ENCODE measurements around the gene ENPP3.

ENPP3 gene

DNA sequence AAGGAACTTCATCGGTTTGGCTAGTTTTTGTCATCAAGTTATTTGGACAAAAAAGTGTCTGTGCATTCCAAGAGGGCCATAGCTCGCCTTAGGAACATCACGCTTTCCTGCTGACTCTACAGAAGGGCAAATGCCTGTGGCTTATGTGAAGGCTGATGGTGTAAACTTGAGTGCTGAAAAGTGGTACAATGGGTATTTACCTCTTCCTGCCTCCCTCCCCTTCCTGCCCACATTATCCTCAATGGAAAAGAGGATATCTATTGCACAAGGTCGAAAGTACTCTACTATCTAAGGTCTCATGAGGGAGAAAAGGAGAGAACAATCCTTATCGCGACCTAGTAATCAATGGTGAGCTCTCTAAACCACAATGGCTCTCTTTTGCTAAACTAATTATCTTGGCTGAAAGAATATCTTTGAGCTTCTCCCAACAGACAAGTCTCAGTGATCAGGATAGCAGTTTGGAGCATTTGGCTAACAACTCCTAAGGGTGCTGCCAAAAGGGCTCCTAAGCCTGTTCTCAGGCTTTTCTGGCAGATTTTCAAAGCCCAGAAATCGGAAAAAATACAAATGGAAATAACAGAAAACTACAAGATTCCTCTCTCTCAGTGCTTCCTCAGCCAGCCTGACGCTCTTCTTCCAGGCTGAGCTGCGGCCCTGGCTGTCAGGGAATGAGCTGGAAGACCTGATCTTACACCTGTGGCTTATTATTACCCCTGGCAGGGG lies 128.1 kb downstream of the ENPP3 start:
- Histone ChIP-seq H3K4ac (ENCODE audit: low read depth, low read length) (no peak overlapping the region), H3K4me1 (ENCODE audit: control insufficient read depth, low read depth, low read length) (no peaks in the 10 kb centered on the region)

GRCh38 chr6:131765804-131766135 lies 128.7 kb downstream of the ENPP3 start:
- Histone ChIP-seq H3K56ac (ENCODE audit: low read length) (no peak overlapping the region), H3K4ac (ENCODE audit: low read depth, low read length) (no peak overlapping the region), H3K18ac (ENCODE audit: low read length) (no peak overlapping the region), H2AK5ac (ENCODE audit: low read length) (no peak overlapping the region), H3K4me3 (ENCODE audit: low read length) (no peak overlapping the region), H3K36me3 (ENCODE audit: control insufficient read depth, insufficient read depth, low read length) (no peaks in the 10 kb centered on the region), H3K79me2 (ENCODE audit: control insufficient read depth, insufficient read depth, low read length) (no peaks in the 10 kb centered on the region), H2BK120ac (ENCODE audit: low read depth, low read length) (no peak overlapping the region), H2BK15ac (replicated peaks; ENCODE audit: low read depth) (no peak overlapping the region), H3K27ac (ENCODE audit: low read depth, low read length) (no peak overlapping the region), H4K8ac (ENCODE audit: low read depth, low read length) (no peak overlapping the region), H3K23ac (ENCODE audit: low read length) (no peak overlapping the region), H3K4me1 (ENCODE audit: control insufficient read depth, low read depth, low read length) (no peaks in the 10 kb centered on the region), H3K9ac (ENCODE audit: low read length) (no peak overlapping the region), H3K27me3 (ENCODE audit: insufficient read depth, low read length, poor library complexity) (no peaks in the 10 kb centered on the region), H3K79me1 (ENCODE audit: low read length) (no peaks in the 10 kb centered on the region), H2BK5ac (ENCODE audit: low read length) (peak overlapping the region; percentile 25), H4K5ac (ENCODE audit: low read length) (no peak overlapping the region), H3K4me2 (ENCODE audit: low read length) (no peak overlapping the region)
- DNase-seq, result no peak
- no CpG with 5 or more reads among the region's 4 CpGs for WGBS (ENCODE audit: extremely low coverage, insufficient coverage, low lambda C conversion rate)

More for the DNA sequence above, 128.1 kb downstream of the ENPP3 start:
- Histone ChIP-seq H3K18ac (ENCODE audit: low read length) (no peak overlapping the region), H3K56ac (ENCODE audit: low read length) (no peak overlapping the region), H2BK120ac (ENCODE audit: low read depth, low read length) (no peak overlapping the region), H2BK15ac (replicated peaks; ENCODE audit: low read depth) (no peak overlapping the region), H3K36me3 (ENCODE audit: control insufficient read depth, insufficient read depth, low read length) (no peaks in the 10 kb centered on the region), H3K23ac (ENCODE audit: low read length) (no peak overlapping the region), H3K79me1 (ENCODE audit: low read length) (no peaks in the 10 kb centered on the region), H3K4me2 (ENCODE audit: low read length) (no peak overlapping the region), H3K27me3 (ENCODE audit: insufficient read depth, low read length, poor library complexity) (no peaks in the 10 kb centered on the region), H3K4me3 (ENCODE audit: low read length) (no peak overlapping the region), H4K5ac (ENCODE audit: low read length) (no peak overlapping the region), H3K9ac (ENCODE audit: low read length) (no peak overlapping the region), H3K79me2 (ENCODE audit: control insufficient read depth, insufficient read depth, low read length) (no peaks in the 10 kb centered on the region), H2AK5ac (ENCODE audit: low read length) (no peak overlapping the region), H2BK5ac (ENCODE audit: low read length) (no peak overlapping the region), H3K27ac (ENCODE audit: low read depth, low read length) (no peak overlapping the region), H4K8ac (ENCODE audit: low read depth, low read length) (no peak overlapping the region)
- DNase-seq, result peak; percentile 68
- WGBS (ENCODE audit: extremely low coverage, insufficient coverage, low lambda C conversion rate), result no CpG with 5 or more reads among the region's 9 CpGs

DNA sequence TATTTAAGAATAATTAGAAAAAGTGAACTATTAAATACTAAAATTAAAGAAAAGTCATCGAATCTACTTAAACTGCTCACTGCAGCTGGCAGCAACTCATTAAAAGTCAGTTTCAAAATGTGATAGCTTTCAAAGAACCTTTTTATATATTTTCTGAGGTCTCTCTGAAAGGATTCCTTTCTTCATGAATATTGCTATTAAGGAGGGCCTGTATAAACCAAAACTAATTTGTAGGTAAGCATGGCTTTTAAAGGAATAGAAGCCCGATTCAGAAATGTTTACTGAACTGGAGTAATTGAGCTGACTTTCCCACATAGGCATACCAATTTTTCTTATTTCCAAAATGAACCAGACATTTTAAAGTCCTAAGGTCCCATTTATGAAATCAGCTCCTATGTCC lies 129.5 kb downstream of the ENPP3 start:
- Histone ChIP-seq H2BK15ac (replicated peaks; ENCODE audit: low read depth) (no peak overlapping the region), H3K4me3 (ENCODE audit: low read length) (no peak overlapping the region), H2BK120ac (ENCODE audit: low read depth, low read length) (no peak overlapping the region), H4K8ac (ENCODE audit: low read depth, low read length) (no peak overlapping the region), H3K27ac (ENCODE audit: low read depth, low read length) (no peak overlapping the region), H3K23ac (ENCODE audit: low read length) (no peak overlapping the region), H3K18ac (ENCODE audit: low read length) (no peak overlapping the region), H3K79me1 (ENCODE audit: low read length) (no peaks in the 10 kb centered on the region), H3K56ac (ENCODE audit: low read length) (no peak overlapping the region), H3K4ac (ENCODE audit: low read depth, low read length) (no peak overlapping the region), H3K27me3 (ENCODE audit: insufficient read depth, low read length, poor library complexity) (no peaks in the 10 kb centered on the region), H3K79me2 (ENCODE audit: control insufficient read depth, insufficient read depth, low read length) (no peaks in the 10 kb centered on the region), H4K5ac (ENCODE audit: low read length) (no peak overlapping the region), H3K4me1 (ENCODE audit: control insufficient read depth, low read depth, low read length) (no peaks in the 10 kb centered on the region), H3K4me2 (ENCODE audit: low read length) (no peak overlapping the region), H2AK5ac (ENCODE audit: low read length) (no peak overlapping the region), H2BK5ac (ENCODE audit: low read length) (no peak overlapping the region), H3K9ac (ENCODE audit: low read length) (no peak overlapping the region), H3K36me3 (ENCODE audit: control insufficient read depth, insufficient read depth, low read length) (no peaks in the 10 kb centered on the region)
- DNase-seq, result no peak
- no CpG with 5 or more reads among the region's 2 CpGs for WGBS (ENCODE audit: extremely low coverage, insufficient coverage, low lambda C conversion rate)

GRCh38 chr6:131768964-131769363 lies 131.9 kb downstream of the ENPP3 start:
- Histone ChIP-seq H2AK5ac (ENCODE audit: low read length) (no peak overlapping the region), H3K9ac (ENCODE audit: low read length) (no peak overlapping the region), H3K79me1 (ENCODE audit: low read length) (no peaks in the 10 kb centered on the region), H3K4me3 (ENCODE audit: low read length) (no peak overlapping the region), H3K79me2 (ENCODE audit: control insufficient read depth, insufficient read depth, low read length) (no peaks in the 10 kb centered on the region), H2BK5ac (ENCODE audit: low read length) (no peak overlapping the region), H3K36me3 (ENCODE audit: control insufficient read depth, insufficient read depth, low read length) (no peaks in the 10 kb centered on the region), H4K5ac (ENCODE audit: low read length) (no peak overlapping the region), H2BK120ac (ENCODE audit: low read depth, low read length) (no peak overlapping the region), H4K8ac (ENCODE audit: low read depth, low read length) (no peak overlapping the region), H3K27me3 (ENCODE audit: insufficient read depth, low read length, poor library complexity) (no peaks in the 10 kb centered on the region), H3K27ac (ENCODE audit: low read depth, low read length) (no peak overlapping the region), H3K18ac (ENCODE audit: low read length) (no peak overlapping the region), H3K56ac (ENCODE audit: low read length) (no peak overlapping the region), H3K4me2 (ENCODE audit: low read length) (no peak overlapping the region), H2BK15ac (replicated peaks; ENCODE audit: low read depth) (no peak overlapping the region), H3K23ac (ENCODE audit: low read length) (no peak overlapping the region), H3K4ac (ENCODE audit: low read depth, low read length) (no peak overlapping the region), H3K4me1 (ENCODE audit: control insufficient read depth, low read depth, low read length) (peaks cover 2% of the 10 kb centered on the region)
- no CpG with 5 or more reads among the region's 1 CpG for WGBS (ENCODE audit: extremely low coverage, insufficient coverage, low lambda C conversion rate)
- DNase-seq, result no peak

DNA sequence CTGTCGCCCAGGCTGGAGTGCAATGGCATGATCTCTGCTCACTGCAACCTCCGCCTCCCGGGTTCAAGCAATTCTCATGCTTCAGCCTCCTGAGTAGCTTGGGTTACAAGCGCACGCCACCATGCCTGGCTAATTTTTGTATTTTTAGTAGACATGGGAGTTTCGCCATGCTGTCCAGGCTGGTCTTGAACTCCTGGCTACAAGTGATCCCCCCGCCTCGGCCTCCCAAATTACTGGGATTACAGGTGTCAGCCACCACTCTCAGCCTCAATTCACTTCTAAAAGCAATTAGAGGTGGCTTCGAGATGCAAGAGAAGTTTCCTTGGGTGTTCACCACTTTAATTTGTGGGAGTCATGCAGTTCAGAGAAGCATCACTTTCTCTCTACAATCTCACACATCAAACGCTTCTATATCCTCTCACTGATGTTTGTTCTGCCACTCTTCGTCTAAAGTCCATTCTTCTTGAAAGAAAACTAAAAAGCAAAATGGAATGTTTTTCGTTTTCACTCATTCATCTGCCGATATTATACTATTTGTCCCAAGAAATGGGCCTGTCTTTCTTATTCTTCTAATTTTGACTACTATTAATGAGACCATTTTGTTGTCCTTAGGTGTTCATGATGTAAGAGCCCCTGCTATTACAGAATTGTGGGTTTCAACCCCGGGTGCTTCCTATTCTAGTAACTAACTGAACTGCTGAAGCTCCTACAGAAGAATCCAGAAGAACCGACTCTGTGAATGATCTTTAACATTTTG lies 132.5 kb downstream of the ENPP3 start:
- Histone ChIP-seq H2AK5ac (ENCODE audit: low read length) (no peak overlapping the region), H3K27me3 (ENCODE audit: insufficient read depth, low read length, poor library complexity) (no peaks in the 10 kb centered on the region), H3K79me1 (ENCODE audit: low read length) (no peaks in the 10 kb centered on the region), H3K79me2 (ENCODE audit: control insufficient read depth, insufficient read depth, low read length) (no peaks in the 10 kb centered on the region), H2BK5ac (ENCODE audit: low read length) (no peak overlapping the region), H3K36me3 (ENCODE audit: control insufficient read depth, insufficient read depth, low read length) (no peaks in the 10 kb centered on the region), H2BK15ac (replicated peaks; ENCODE audit: low read depth) (no peak overlapping the region), H3K4me3 (ENCODE audit: low read length) (no peak overlapping the region), H3K9ac (ENCODE audit: low read length) (no peak overlapping the region), H3K18ac (ENCODE audit: low read length) (no peak overlapping the region), H4K5ac (ENCODE audit: low read length) (no peak overlapping the region), H3K4ac (ENCODE audit: low read depth, low read length) (no peak overlapping the region), H3K23ac (ENCODE audit: low read length) (no peak overlapping the region), H3K27ac (ENCODE audit: low read depth, low read length) (no peak overlapping the region), H4K8ac (ENCODE audit: low read depth, low read length) (no peak overlapping the region), H3K4me1 (ENCODE audit: control insufficient read depth, low read depth, low read length) (peaks cover 2% of the 10 kb centered on the region), H3K56ac (ENCODE audit: low read length) (no peak overlapping the region), H2BK120ac (ENCODE audit: low read depth, low read length) (no peak overlapping the region), H3K4me2 (ENCODE audit: low read length) (no peak overlapping the region)
- no peak for DNase-seq
- no CpG with 5 or more reads among the region's 15 CpGs for WGBS (ENCODE audit: extremely low coverage, insufficient coverage, low lambda C conversion rate)
